GM21717 (cell line): ENCODE results near the gene ERICH6B.

Experiments
- ATAC-seq: cut with Tn5 transposase; IDR thresholded peaks from one replicate; pipeline ENCODE4 v1.9.1; 2021; ENCODE audit warnings: mild to moderate bottlenecking, moderate library complexity; ENCODE audit not compliant: unreplicated experiment

ERICH6B gene

DNA sequence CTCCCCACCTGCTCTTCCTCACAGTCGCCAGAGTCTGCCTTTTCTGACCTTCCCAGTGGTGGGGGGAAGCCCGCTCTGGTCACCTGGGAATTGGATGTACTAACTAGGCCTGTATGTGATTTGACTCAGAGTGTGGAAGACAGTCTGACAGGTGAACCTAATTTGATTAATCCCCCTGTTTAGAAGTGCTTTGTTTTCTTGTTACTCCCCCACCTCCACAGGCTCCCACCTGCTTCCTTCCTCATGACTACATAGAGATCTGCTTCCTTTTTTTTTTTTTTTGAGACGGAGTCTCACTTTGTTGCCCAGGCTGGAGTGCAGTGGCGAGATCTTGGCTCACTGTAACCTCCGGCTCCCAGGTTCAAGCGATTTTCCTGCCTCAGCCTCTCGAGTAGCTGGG, 106.8 kb downstream of the ERICH6B start:
- no peak for ATAC-seq

DNA sequence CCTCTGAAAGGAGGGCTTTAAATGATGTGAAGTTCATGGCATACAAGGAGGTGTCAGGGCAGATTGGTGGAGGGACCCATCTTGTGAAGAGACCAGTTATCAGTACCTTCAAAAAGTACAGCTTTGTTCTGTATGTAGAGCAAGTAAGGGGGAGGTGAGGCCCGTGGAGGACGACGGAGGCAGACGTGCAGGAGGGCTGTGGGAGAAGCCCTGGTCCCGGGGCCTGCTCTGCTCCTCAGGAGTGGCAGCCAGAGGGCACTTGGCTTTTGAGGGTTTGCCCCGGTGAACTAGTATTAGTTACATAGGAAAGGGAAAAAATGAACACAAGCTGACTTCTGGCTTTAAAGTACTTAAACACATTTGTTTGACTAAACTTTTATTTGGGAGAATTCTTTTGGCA, 108.7 kb downstream of the ERICH6B start:
- ATAC-seq: no peak

DNA sequence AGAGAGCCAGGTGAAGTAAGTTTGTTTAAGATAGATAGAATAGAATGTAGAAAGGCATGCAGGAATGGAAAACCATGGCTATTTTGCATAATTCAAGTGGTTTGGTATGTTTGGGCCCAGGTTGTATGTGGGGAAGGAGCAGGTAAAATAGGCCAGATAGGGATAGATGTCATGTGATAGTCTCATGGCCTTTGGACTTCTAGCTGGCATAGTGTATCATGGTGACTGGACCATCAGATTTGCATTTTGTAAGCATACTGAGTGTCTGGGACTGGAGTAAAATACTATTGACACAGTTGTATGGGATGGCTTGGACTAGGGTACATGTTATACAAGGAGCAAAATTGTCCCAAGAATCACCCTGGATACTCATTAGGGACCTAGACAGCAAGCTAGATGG, 111.9 kb downstream of the ERICH6B start:
- ATAC-seq: no peak

DNA sequence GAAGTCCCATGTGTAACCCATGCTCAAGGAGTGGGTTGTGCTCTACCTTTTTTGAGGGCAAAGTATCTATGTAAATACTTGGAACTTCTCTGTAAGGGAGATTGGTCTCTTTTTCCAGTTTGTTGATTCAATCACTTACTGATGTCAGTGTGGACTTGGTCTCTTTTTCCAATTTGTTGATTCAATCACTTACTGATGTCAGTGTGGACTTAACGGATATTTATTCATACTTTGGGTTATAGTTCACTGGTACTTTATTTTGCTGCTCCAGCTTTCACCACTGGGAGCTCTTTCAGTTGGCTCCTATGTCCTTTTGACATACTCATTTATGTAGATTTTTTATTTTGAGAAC, 114.4 kb downstream of the ERICH6B start:
- ATAC-seq: no peak

DNA sequence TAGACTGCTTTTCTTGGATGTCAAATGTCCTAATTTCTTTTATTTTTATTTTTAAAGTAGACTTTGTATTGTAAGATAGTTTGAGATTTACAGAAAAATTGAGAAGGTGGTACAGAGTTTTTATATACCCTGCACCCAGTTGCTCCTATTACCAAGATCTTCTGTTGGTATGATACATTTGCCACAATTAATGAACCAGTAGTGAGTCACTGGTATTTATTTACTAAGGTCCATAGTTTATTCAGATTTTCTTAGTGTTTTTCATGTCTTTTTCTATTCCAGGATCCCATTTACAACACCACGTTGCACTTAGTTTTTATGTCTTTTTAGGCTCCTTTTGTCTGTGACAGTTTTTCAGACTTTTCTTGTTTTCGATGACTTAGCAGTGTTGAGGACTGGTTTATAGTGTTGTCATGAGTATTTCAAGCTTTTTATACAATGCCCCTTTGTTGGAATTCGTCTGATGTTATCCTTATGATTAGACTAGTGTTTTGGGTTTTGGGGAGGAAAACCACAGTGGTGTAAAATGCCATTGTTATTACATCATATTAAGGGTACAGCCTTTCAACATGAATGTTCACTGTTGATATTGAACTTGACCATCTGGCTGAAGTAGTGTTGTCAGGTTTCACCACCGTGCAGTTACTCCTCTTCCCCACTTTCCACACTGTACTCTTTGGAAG, 114.9 kb downstream of the ERICH6B start:
- no peak for ATAC-seq

DNA sequence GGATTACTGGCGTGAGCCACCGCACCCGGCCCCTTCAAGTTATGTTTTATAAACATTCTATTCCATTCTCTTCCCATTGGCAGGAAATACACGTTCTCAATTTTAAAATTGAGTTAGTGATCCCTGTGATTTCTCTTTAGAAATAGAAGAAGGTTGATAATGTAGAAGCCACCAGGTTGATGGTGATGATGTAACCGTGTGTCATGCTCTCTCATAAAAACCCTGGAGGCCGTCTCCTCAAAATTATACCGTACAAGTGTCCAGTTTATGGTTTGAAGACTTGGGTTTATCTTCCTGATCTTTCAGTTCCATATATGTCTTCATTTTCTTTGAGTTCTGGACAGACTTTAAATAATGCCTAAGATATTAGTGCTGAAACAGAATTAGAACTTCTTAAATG, 118.6 kb downstream of the ERICH6B start:
- no peak for ATAC-seq

DNA sequence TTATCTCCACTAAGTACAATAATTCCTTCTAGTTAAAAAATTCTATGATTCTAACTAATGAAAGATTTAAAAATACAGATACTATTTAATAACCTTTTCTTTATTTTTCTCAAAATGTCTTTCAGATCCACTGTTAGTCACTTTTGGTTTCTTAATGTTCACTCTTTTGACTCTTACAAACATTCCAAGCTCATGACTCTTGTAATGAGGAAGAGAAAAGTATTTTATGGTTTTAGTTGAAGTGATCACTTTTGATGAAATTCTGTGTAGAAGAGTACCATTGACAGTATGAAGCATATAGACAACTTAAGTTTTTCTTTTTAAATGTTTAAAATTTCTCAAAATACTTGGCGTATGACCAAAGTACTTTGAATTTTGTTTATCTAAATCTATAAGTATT, 123.0 kb downstream of the ERICH6B start:
- ATAC-seq: no peak
